ENCODE data around the gene ZBTB7C.

ZBTB7C gene

DNA sequence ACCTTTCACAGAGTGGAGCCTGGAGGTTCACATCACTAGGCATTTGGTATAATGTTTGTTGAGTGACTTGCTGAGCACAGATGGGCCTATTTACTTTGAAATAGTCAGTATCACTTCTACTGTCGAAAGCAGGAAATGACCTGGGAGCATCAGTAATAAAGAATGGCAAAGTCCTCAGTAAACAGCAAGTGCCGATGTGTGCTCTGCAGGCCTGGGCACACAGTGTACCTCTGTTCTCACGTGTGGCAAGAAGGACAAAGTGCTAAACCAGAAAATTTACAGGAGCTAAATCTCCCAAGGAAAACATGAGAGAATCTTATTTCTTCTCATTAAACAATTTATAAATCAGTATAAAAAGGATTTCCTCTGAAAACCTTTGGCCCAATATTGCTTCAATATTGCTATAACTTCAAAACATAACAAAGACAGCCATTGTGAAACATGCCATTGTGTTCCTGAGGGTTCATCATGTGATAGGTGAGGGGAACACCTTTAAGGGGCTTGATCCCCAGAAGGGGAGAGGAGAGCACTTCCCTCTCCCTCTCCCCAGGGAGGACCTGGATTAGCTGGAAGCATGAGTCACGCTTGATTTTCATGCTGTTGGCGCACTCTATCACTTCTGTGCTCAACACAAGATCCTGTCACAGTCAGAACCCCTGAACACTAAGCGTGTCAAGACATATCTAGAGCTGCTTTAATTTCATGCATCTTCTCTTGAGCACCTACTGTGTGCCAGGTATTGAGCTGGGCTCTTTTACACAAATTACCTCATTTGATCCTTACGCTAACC, 347.2 kb downstream of the ZBTB7C start:
- DNase-seq (ENCODE audit: low read depth): no peak

DNA sequence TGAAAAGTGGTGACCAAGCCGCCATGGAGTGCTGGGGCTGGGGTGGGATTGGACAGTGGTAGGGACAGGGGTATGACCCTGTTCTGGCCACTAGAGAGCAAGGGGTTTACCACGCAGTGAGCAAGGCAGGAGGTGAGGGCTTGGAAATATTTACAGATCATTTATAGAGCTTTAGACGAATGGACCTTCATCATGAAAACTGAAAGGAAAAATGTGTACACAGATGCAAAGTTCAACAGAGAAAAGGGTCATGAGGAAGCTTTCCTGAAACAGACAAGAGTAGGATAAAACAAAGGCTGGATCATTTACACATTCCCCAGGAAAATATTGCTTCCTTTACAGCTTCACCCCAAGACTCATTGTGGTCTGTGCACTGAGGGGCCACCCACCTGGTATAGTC, 348.2 kb downstream of the ZBTB7C start:
- no peak for DNase-seq (ENCODE audit: low read depth)

DNA sequence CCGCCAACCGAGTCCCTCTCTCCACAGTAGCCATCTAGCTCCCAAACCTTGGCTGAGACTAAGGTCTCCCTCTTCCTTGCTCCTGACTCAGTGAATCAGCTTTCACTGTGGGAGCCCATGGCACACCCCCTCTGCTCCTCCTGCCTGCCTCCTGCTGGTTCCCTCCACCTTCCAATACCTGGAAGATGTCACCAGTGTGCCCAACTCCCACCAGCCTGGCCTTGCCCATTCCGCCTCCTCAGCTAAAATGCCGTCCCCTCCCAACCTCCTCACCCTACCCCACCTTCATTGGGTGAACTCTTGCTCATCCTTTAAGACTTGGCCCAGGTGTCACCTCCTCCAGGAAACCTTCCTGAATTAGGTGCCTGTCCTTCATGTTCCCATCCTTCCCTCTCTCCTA, 348.8 kb downstream of the ZBTB7C start:
- DNase-seq (ENCODE audit: low read depth): no peak

DNA sequence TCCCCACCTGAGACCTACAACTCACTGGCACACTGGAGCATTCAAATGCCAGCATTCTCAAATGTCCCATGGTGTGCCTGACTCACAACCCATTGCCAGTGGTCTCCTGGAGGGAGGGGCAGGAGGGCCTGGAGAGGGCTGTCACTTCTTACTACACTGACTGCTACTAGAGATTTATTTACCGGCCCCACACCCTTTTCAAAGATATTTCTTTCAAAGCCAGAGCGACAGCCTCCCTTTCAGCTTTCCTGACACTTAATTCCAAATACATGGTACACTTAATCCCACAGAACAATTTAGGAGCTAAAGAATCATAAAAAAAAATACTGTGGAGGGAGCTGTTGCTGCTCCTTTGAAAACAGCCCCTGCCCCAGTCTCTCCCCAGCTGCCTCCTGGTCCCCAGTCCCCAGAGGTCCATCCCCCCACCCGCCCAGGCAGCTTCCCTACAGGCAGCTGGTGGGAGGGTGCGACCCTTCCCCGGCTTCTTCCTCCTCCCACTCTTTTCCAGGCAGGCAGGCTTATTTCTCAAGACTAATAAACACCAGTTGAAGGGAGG, 349.6 kb downstream of the ZBTB7C start:
- no peak for DNase-seq (ENCODE audit: low read depth)

DNA sequence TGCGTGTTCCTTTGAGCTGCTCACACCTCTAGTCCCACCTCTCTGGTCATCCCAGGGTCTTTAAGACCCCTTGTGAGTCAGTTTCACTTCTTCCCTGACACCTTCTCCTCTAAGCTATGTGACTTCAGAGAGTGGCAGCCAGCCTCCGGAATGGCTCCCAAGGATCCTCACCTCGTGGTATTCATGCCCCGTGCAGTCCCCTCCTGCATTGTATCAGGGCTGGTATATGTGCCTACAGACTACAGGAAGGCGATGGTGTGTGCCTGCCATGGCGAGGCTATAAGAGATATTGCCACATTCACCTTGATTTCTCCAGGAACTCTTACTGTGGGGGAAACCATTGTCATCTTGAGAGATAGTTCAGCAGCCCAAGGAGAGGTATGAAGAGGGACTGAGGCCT, 350.7 kb downstream of the ZBTB7C start:
- no peak for DNase-seq (ENCODE audit: low read depth)

DNA sequence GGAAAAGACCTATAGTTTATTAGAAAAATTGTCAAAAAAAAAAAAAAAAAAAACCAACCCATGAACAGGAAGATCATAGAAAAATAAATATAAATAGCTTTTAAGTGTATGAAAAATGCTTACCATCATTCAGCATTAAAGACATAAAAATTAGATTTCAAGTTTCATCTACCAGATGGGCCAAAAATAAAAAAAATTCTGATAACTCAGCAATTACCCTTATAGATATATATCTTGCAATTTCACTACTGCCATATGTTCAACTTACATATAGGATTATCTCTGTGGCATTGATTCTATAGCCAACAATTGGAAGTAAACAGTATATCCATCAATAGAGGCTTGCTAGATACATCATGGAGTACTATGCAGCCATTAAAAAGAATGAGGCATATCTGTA, 352.2 kb downstream of the ZBTB7C start:
- no peak for DNase-seq (ENCODE audit: low read depth)

DNA sequence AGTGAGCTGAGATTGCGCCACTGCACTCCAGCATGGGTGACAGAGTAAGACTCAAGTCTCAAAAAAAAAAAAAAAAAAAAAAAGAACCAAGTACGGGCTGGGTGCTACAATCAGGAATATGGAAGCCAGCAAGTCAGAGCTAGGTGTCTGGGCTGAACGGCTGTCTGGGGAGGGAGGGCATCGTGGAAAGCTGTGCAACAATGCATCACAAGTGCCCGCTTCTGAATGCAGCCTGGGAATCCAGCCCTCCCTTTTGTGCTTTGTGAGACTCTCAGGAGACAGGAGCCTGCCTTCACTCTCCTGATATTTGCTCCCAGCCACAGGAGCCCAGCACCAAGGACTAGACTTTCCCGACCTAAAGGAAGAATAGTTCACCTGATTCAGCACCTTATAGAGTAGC, 353.8 kb downstream of the ZBTB7C start:
- no peak for DNase-seq (ENCODE audit: low read depth)

DNA sequence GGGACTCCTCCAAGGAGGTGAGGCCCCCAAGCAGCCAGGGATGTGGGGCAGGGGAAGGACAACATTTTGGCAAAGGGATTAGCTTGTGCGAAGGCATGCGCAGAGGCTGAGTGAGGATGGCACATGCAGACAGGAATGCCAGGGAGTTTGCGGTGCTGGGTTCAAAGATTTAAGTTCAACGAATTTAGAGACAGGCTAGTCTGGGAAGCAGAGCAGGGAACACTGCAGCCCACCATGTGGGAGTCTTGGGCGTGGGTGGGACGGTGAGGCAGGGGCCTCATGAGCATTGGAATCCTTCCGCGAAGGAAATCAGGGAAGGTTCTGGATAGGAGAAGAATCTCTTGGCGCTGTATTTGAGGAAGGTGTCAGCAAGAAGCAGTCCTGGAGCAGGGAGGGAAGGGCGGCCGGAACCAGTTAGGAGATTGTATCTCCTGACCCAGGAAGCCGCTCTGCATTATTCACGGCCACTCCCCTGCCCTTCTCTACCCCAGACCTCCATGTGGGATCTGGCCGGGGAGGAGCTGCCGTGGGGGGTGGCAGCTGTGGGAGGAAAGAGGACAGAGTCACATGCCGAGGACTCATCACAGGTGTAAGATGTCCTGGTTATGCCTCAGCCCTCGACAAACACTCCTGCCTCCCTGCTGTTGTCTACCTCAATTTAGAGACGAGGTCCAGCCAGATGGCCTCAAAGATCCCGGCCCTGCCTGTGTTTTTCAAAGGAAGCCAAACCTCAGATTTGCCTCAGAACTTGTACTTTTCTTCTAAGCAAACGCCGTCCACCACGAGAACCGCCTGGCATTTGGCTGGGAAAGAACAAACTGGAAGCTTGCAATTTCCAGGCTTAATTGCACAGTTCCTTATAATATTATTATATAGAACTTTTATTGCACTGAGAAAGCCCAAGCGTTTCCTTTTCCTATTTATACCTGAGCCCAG, 355.0 kb downstream of the ZBTB7C start:
- no peak for DNase-seq (ENCODE audit: low read depth)

DNA sequence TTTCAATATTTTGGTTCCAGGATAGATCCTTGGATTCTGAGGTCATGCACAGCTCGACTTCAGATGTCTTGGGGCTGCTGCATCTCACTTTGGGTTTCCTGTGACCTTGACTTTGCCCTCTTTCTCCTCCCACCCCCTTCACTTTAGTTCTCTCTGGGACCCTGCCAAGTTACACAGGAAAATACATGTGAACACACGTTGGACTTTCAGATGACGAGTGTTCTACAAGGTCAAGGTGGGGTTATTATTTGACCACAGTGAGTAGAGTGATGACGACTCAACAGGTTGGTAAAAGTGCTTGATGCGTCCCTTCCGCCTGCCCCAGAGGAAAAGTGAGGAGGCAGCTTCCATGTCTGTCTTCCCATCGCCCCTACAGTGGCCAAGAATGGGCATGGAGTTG, 356.3 kb downstream of the ZBTB7C start:
- DNase-seq (ENCODE audit: low read depth): no peak

DNA sequence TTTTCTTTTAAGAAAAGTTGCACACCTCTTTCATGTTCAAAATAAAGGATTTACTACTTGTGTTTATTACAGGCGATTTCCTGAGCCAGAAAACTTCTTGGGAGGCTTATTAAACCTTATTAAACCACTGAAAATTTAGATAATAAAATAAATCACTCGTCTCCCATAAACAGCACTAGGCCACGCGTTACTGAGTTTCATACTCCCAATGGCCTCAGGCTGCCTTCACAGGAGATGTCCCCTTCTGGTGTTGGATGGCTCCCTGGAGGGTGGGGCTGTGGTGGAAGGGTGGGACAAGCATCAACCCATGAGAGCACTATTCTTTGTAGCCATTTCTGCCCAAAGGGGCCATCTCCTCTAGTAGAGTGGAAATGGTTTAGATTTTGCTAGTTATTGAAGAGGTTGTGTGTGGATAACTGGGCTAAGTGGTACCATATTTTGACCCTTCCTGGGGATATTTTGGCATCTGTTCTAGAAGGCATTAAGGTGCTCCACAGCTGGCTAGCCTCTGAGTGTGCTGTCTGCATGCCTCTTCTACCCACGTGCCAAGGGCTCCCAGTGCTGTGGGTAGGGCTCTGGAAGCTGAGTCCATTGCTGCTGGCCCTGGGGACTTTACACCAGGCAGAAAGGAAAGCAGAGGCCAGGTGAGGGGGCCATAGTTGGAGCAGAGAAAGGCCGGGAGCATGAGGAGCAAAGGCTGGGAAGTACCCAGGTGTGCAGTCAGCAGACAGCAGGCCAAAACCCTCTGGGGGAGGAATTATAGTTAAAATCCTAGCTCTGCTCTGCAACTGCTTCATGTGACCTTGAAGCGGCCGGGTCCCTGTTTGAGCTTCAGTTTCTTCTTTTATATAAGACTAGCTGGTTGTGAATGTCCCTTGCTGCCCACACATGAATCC, 357.0 kb downstream of the ZBTB7C start:
- DNase-seq (ENCODE audit: low read depth): no peak

DNA sequence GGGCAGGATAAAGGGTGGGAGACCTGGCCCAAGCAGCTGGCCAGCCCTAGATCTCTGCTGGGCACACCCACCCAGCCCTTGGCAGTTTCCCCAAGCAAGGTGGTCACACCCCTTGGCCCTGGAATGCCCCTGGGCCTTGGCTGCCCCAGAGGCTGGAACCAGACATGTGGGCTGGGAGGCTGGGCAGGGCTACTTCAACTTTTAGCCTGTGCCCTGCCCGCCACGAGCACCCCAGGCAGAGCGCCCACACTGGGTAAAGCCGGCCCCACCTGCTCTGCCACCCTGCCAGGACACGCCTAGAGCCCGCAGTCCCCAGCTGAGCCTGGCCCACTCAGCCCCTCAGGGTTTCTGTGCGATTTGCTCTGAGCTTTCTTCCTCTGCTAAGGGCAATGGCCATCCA, 359.0 kb downstream of the ZBTB7C start:
- no peak for DNase-seq (ENCODE audit: low read depth)

DNA sequence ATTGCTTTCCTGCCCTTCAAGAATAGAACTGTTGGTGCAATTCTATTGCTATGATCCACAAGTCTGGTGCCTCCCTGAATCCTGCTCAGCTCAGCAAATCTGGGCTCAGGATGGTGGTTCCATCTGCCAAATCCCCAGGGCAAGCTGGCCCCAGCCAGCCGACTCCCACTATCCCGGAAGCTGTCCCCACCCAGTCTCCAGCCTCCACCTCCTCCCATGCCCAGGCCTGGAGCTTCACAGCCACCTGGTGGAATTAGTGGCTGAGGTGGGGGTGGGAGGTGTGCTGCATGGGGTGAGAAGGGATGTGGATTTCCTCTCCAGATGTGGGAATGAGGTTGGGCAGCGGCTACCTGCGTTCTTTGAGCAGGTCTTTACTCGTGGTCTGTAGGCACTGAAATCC, 359.4 kb downstream of the ZBTB7C start:
- no peak for DNase-seq (ENCODE audit: low read depth)

DNA sequence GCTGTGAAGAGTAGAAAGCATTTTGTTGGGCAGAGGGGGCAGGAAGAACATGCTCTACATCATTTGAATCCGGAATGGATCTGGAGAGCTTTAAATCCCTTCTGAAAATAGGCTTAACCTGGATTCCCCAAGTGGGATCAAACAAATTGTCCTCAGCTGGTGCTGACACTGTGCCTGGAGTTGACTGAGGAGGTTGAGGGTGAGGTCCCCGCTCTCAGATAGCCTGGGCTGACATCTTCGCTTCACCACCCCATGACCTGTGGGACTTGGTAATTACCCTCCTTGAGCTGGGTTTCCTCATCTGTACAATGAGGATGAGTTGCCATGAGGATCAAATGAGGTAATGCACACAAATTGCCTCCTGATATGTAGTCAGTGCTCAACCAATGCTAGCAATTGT, 360.9 kb downstream of the ZBTB7C start:
- no peak for DNase-seq (ENCODE audit: low read depth)

DNA sequence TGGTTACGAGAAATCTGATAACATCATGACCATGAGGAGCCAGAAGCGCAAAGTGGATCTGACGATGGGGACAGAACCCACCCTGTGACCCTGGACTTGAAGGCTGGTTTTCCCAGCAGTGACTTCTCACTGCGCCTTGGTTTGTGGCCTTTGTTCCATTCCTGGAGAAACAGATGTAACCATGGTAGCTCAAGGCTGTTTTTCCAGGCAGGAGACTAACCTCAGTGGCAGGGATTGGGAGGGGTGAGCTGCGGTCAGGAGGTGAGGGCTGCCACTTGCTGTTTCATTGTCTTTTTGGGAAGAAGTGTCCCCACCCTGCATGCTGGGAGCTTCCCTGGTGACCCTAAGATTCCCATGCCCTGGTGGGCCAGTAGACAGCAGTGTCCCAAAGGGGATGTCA, 362.3 kb downstream of the ZBTB7C start:
- no peak for DNase-seq (ENCODE audit: low read depth)

DNA sequence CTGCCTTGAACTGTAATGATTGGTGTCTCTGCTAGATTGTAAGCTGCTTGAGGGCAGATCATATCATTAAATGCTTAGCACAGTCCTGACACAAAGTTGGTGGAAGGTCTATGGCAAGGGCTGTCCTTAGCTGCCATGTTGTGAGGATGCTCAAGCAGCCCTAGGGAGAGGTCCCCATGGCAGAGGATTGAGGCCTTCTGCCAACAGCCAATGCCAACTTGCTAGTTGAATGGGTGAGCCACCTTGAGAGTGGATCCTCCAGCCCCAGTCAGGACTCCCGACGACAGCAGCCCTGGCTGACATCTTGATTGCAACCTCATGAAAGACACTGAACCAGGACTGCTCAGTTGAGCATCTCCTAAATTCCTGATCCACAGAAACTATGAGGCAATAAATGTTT, 363.4 kb downstream of the ZBTB7C start:
- DNase-seq (ENCODE audit: low read depth): no peak

DNA sequence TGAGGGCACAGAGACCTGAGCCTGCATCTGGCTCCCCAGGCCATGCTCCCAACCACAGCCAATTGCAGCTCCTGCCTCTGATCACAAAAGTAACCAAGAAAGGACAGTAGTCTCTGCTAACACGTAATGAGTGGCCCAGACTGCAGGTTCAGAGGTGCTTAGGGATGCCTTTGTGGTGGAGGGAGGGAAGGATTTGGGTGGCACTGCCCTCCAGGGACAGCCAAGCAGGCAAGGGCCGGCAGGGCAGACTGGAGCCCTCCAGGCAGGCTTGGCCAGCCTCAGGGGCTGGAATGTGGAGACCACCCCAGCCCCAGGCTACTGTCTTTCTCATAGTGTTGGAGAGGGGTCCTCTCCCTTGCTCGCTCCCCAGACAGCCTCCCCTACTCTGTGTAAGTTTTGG, 364.2 kb downstream of the ZBTB7C start:
- no peak for DNase-seq (ENCODE audit: low read depth)

DNA sequence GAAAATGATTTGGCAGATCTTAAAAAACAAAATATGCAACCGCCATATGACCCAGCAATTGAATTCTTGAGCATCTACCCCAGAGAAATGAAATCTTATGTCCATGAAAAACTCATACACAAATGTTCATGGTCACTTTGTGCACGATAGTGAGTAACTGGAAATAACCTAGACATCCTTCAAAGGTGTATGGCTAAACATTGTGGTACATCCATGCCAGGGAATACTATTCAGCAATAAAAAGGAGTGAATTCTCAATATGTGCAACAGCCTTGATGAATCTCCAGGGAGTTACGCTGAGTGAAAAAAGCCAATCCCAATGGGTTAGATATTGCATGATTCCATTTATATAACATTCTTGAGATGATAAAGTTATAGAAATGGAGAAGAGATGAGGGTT, 366.0 kb downstream of the ZBTB7C start:
- DNase-seq (ENCODE audit: low read depth): no peak

DNA sequence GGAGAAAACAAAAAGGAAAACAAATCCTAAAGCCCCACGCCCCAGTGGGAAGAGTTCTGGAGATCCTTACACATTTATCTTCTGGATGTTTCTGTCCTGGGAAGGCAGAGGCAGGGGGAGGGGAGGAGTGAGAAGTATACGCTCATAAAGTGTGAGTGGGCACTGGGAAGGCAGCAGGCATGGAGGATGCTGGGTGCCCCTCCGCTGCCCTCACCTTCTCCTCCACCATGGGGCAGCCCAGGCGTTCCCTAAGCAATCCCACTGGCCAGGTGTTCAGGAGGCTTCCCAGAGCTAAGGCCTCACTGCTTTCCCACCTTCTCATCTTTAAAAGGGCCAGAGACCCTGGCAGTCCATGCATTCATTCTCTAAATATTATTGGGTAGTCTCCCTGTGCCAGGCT, 366.8 kb downstream of the ZBTB7C start:
- no peak for DNase-seq (ENCODE audit: low read depth)

DNA sequence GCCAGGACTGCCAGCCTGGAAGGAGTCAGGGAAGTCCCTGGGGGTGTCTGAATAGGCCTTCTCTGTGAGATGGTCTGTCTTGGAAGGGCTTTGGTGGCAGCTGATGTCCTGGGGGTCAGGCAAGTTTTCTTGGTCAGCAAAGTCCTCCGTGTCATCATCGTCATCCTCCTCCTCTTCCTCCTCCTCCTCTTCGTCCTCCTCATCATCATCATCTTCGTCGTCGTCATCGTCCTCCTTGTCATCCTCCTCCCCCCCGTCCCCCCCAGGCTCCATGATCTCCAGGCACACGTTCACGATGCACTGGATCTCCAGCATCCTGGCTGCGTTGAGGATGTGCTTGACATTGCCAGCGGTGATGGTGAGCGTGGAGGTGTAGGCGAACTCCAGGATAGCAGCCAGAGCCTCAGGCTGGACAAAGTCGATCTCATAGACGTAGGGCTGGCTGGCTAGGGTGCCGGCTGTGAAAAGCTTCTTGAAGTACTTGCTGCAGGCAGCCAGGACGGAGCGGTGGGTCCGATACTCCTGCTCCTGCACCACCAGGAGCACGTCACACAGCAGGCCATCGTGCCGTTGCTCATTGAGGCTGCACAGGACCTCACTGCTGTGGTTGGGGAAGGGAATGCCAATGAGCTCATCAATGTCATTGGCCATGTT, 368.6 kb downstream of the ZBTB7C start:
- no peak for DNase-seq (ENCODE audit: low read depth)

DNA sequence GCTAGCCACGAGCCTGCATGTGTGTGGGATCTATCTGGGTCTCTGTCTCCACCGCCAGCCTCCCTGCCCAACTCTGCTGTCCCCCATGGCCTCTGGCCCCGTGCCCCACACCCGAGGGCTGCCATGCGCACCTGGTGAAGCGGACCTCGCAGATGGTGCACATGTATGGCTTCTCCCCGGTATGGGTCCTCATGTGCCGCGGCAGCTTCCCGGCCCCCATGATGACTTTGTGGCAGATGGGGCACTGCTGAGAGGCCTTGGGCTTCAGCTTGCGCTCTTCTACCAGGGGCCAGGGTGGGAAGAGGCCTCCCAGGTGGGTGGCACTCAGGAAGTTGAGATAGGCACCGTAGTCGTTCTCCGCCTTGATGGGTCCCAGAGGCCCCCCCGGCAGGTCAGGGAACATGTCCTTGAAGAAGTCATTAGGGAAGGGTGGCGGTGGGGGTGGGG, 369.4 kb downstream of the ZBTB7C start:
- DNase-seq (ENCODE audit: low read depth): no peak

DNA sequence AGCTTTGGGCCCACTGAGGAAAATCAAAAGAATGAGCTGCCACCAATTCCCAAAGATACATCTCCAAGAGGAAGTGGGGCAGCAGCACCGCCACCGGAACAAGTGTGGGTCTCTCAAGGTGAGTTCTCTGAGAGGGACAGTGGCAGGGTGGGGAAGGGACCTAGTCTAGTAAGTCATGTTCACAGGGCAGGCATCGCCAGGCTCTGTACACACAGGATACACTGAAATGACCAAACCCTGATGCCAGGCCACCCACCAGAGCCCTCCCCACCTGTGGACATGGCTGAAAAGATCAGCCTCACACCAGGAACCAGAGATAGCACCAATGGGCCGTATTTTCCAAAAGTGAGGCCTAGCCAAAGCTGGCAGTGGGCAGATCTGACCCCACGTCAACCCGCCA, 370.5 kb downstream of the ZBTB7C start:
- DNase-seq (ENCODE audit: low read depth): no peak

Measured in T follicular helper cell (primary cell).